Measurements from ENCODE around the gene HPCAL1.

- no peak for TF ChIP-seq POLR2A (IDR thresholded peaks at IDR 0.05)
- no peak for TF ChIP-seq CTCF (IDR thresholded peaks at IDR 0.05)
These were observed 93.8 kb downstream of the HPCAL1 start for GRCh38 chr2:10396464-10396863.

Data from right lobe of liver (tissue), 4 donors.